Ovary (tissue), 3 donors: ENCODE results near the gene RAB6C.
"Not testable (repeated sequence)": the region's sequence is repeated elsewhere in the genome, so short reads cannot be mapped to it uniquely, and the experiment has no call there.

Experiments
- EP300 ChIP-seq: sonication (generic); formaldehyde crosslinking; IDR thresholded peaks from one replicate; pipeline ENCODE4 v1.6.1; 2017; ENCODE audit warnings: antibody characterized with exemption
- TF ChIP-seq, protein P1 (sequence below), 3 donors: fragments of 450-650 bp in 2 of 3; fragments of 200-600 bp in 1 of 3; IDR thresholded peaks; one replicate each; pipeline versions ENCODE4 v1.5.1 to v1.8.0; 2016 to 2022; ENCODE audit warnings: antibody characterized with exemption in 3 of 3, mild to moderate bottlenecking in 1 of 3
- donor health status: DM: no; HTN: no; CAD: no.

DNA sequence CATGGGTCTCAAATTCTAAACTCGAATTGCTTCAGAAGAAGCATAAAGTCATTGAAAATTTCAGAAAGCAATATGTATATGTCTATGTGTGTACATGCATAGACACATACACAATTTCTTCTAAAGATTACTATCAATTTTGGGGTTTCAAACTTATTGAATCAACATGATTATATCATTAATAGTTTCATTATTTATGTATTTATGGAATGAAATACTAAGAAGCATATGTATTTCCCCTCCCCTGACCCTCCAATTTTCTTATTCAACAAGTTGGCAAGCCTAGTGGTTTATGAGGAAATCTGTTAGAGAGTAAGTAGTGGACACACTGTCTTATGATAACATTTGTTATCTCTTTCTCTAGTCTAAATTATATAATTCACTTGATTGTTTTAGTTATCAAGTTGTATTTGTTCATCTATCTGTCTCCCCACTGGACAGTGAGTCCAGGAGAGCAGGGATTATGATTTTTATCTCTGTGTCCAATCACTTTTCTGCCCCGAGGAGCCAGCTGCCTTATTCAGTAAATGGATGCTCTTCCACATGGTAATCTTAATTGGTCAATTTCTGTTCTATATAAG is 17.3 kb downstream of the RAB6C start:
- TF ChIP-seq, protein P1, sequence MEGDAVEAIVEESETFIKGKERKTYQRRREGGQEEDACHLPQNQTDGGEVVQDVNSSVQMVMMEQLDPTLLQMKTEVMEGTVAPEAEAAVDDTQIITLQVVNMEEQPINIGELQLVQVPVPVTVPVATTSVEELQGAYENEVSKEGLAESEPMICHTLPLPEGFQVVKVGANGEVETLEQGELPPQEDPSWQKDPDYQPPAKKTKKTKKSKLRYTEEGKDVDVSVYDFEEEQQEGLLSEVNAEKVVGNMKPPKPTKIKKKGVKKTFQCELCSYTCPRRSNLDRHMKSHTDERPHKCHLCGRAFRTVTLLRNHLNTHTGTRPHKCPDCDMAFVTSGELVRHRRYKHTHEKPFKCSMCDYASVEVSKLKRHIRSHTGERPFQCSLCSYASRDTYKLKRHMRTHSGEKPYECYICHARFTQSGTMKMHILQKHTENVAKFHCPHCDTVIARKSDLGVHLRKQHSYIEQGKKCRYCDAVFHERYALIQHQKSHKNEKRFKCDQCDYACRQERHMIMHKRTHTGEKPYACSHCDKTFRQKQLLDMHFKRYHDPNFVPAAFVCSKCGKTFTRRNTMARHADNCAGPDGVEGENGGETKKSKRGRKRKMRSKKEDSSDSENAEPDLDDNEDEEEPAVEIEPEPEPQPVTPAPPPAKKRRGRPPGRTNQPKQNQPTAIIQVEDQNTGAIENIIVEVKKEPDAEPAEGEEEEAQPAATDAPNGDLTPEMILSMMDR (IDR thresholded peaks at IDR 0.05) = not testable (repeated sequence)
- TF ChIP-seq EP300 = not testable (repeated sequence)
